AG04449 (cell line): ENCODE measurements around the gene TOGARAM1.

Experiments used
- CTCF ChIA-PET: fragments of 350-600 bp; formaldehyde crosslinking; extraction: SDS; loops from one replicate; lab custom pipeline; 2021; ENCODE audit warnings: antibody characterized with exemption; lab: Yijun Ruan, JAX
- POLR2A ChIA-PET: fragments of 400-600, 350-600 bp; formaldehyde crosslinking; extraction: SDS; loops from one replicate; lab custom pipeline; 2020; ENCODE audit warnings: antibody characterized with exemption, inconsistent platforms; lab: Yijun Ruan, JAX
- DNase-seq: peaks from one replicate; pipeline ENCODE4 v3.0.0-alpha.2; 2010; ENCODE audit warnings: low read depth, low spot score
- H3K4me3 ChIP-seq: 2 replicates; pipeline ENCODE4 v1.5.1; 2011; ENCODE audit warnings: low read depth, mild to moderate bottlenecking, control low read depth, low read length
- CTCF ChIP-seq: IDR thresholded peaks from one replicate; pipeline ENCODE4 v1.5.1; 2011; ENCODE audit warnings: mild to moderate bottlenecking, moderate library complexity, low read length, control low read depth, inconsistent platforms; ENCODE audit not compliant: insufficient read depth; ENCODE audit errors: missing control alignments

TOGARAM1 gene

GRCh38 chr14:44951051-44951450 lies 10.9 kb upstream of the TOGARAM1 start:
- ChIA-PET CTCF (no interaction called here), POLR2A (no interaction called here)
- no peak overlapping the region for H3K4me3 ChIP-seq
- DNase-seq = no peak
- TF ChIP-seq CTCF = no peak

GRCh38 chr14:44952391-44953110 lies 9.4 kb upstream of the TOGARAM1 start:
- DNase-seq = no peak
- H3K4me3 ChIP-seq = no peak overlapping the region
- TF ChIP-seq CTCF = no peak
- POLR2A ChIA-PET = no interaction called here
- CTCF ChIA-PET = no interaction called here

GRCh38 chr14:44954750-44955149 lies 7.2 kb upstream of the TOGARAM1 start:
- CTCF ChIA-PET = no interaction called here
- TF ChIP-seq CTCF = no peak
- no peak overlapping the region for H3K4me3 ChIP-seq
- POLR2A ChIA-PET = no interaction called here
- no peak for DNase-seq

- POLR2A ChIA-PET = no interaction called here
These were observed 6.5 kb upstream of the TOGARAM1 start for GRCh38 chr14:44955528-44955927.

GRCh38 chr14:44956866-44957265 lies 5.1 kb upstream of the TOGARAM1 start:
- TF ChIP-seq CTCF = no peak
- ChIA-PET CTCF (no interaction called here), POLR2A (no interaction called here)
- no peak for DNase-seq
- no peak overlapping the region for H3K4me3 ChIP-seq

More at GRCh38 chr14:44955528-44955927, 6.5 kb upstream of the TOGARAM1 start:
- no peak for DNase-seq
- CTCF ChIA-PET = interaction anchor here (0.6 kb wide), 1 partner anchor 13 kb away, joined by 3 read pairs; no protein-coding TSS in a partner anchor
- TF ChIP-seq CTCF = no peak
- no peak overlapping the region for H3K4me3 ChIP-seq

- POLR2A ChIA-PET = no interaction called here
- DNase-seq = no peak
- CTCF ChIA-PET = no interaction called here
- no peak overlapping the region for H3K4me3 ChIP-seq
- TF ChIP-seq CTCF = no peak
These were observed 2.5 kb upstream of the TOGARAM1 start for GRCh38 chr14:44959538-44959937.
